Keratinocyte (primary cell): ENCODE measurements around the gene RPL28. TPM values are rescaled to one million over a fixed set of nuclear protein-coding genes. Genes with fewer than 3 reads are reported as not detected.

Source experiments
- DNase-seq: peaks from one replicate; pipeline ENCODE4 v3.0.0-alpha.2; 2011; ENCODE audit warnings: low read depth, missing footprints, low spot score
- FAIRE-seq: peaks from 2 replicates; lab custom pipeline; 2011; peaks lifted over from hg19 to GRCh38; lab: Jason Lieb, UNC
- H2AFZ ChIP-seq: 2 replicates; pipeline ENCODE4 v1.6.0; 2012; ENCODE audit warnings: low read length, control low read depth, inconsistent platforms; ENCODE audit not compliant: control insufficient read depth
- H3K27ac ChIP-seq: 2 replicates; pipeline ENCODE4 v1.5.1; 2011; ENCODE audit warnings: low read length; ENCODE audit not compliant: control insufficient read depth, insufficient read depth
- H3K27me3 ChIP-seq: 3 replicates; pipeline ENCODE4 v1.6.0; 2011; ENCODE audit warnings: low read length; ENCODE audit not compliant: control insufficient read depth, insufficient read depth; ENCODE audit errors: extremely low read depth
- H3K36me3 ChIP-seq, 2 experiments: 2 replicates in 1 of 2; 3 replicates in 1 of 2; pipeline ENCODE4 v1.5.1; 2011; ENCODE audit warnings: low read length in 2 of 2, mild to moderate bottlenecking in 1 of 2; ENCODE audit not compliant: control insufficient read depth in 2 of 2, insufficient read depth in 2 of 2; ENCODE audit errors: extremely low read depth in 1 of 2
- H3K4me1 ChIP-seq: 3 replicates; pipeline ENCODE4 v1.5.1; 2011; ENCODE audit warnings: low read length; ENCODE audit not compliant: control insufficient read depth, insufficient read depth; ENCODE audit errors: extremely low read depth
- H3K4me2 ChIP-seq: 3 replicates; pipeline ENCODE4 v1.6.0; 2011; ENCODE audit warnings: low read depth, low read length; ENCODE audit not compliant: control insufficient read depth, insufficient read depth; ENCODE audit errors: extremely low read depth
- H3K4me3 ChIP-seq, 3 experiments: fragments of 200-600 bp in 1 of 3; sonication (generic) in 1 of 3; 2 replicates in 2 of 3; 3 replicates in 1 of 3; pipeline ENCODE4 v1.5.1; 2011 to 2016; ENCODE audit warnings: low read length in 3 of 3, mild to moderate bottlenecking in 3 of 3, control low read depth in 2 of 3, inconsistent platforms in 1 of 3, low read depth in 1 of 3, mixed read lengths in 1 of 3, mixed run types in 1 of 3, moderate library complexity in 1 of 3; ENCODE audit not compliant: control insufficient read depth in 2 of 3, insufficient read depth in 2 of 3; ENCODE audit errors: extremely low read depth in 1 of 3
- H3K79me2 ChIP-seq: 2 replicates; pipeline ENCODE4 v1.6.0; 2012; ENCODE audit warnings: low read length; ENCODE audit not compliant: control insufficient read depth, insufficient read depth
- H3K9ac ChIP-seq: 3 replicates; pipeline ENCODE4 v1.6.0; 2011; ENCODE audit warnings: low read length; ENCODE audit not compliant: control insufficient read depth, insufficient read depth; ENCODE audit errors: extremely low read depth
- H3K9me1 ChIP-seq: 3 replicates; pipeline ENCODE4 v1.6.0; 2011; ENCODE audit warnings: low read length; ENCODE audit not compliant: control insufficient read depth, insufficient read depth; ENCODE audit errors: extremely low read depth
- H3K9me3 ChIP-seq: 2 replicates; pipeline ENCODE4 v1.5.1; 2012; ENCODE audit warnings: low read depth, low read length; ENCODE audit not compliant: control insufficient read depth
- H4K20me1 ChIP-seq: 3 replicates; pipeline ENCODE4 v1.6.0; 2011; ENCODE audit warnings: low read length; ENCODE audit not compliant: control insufficient read depth, insufficient read depth; ENCODE audit errors: extremely low read depth
- EZH2 ChIP-seq: IDR thresholded peaks from one replicate; pipeline ENCODE4 v1.6.1; 2012; ENCODE audit warnings: inconsistent platforms, mild to moderate bottlenecking, low read length, moderate library complexity
- dilution Hi-C: fragments of 300-500 bp; cut with MboI; formaldehyde crosslinking; loops from one replicate; pipeline ENCODE4 v1.7.0; 2020; ENCODE audit warnings: low sequenced_read_pairs; ENCODE audit not compliant: extremely low pct_ligation_motif_present
- polyA plus RNA-seq, 5 experiments: library from polyadenylated mRNA; depleted of rRNA in 3 of 5; stranded (reverse) in 3 of 5; stranded (forward) in 1 of 5; unstranded in 1 of 5; fragments of >200 nt; gene quantifications; 1 replicate in 1 of 5; 2 replicates in 3 of 5; 3 replicates in 1 of 5; pipeline versions ENCODE4 v1.2.1 to v1.2.3, GENCODE V29; 2011 to 2012; ENCODE audit warnings: missing spikeins in 2 of 5, low read depth in 1 of 5, low replicate concordance in 1 of 5
- TF ChIP-seq, protein P1 (sequence below), 3 experiments: IDR thresholded peaks in 1 of 3; conservative IDR thresholded peaks in 1 of 3; optimal IDR thresholded peaks in 1 of 3; 2 replicates in 2 of 3; 3 replicates in 1 of 3; pipeline versions ENCODE3 to v1.5.1; 2011; ENCODE audit warnings: low read length in 3 of 3, mild to moderate bottlenecking in 3 of 3, moderate library complexity in 2 of 3, control low read depth in 1 of 3, inconsistent platforms in 1 of 3; ENCODE audit not compliant: insufficient read depth in 2 of 3; ENCODE audit errors: extremely low read depth in 1 of 3

Gene RPL28
- polyA plus RNA-seq, 1 donor (not counting 4 experiments of a cell fraction or from before 2014, with no cell fraction given): 282 TPM

DNA sequence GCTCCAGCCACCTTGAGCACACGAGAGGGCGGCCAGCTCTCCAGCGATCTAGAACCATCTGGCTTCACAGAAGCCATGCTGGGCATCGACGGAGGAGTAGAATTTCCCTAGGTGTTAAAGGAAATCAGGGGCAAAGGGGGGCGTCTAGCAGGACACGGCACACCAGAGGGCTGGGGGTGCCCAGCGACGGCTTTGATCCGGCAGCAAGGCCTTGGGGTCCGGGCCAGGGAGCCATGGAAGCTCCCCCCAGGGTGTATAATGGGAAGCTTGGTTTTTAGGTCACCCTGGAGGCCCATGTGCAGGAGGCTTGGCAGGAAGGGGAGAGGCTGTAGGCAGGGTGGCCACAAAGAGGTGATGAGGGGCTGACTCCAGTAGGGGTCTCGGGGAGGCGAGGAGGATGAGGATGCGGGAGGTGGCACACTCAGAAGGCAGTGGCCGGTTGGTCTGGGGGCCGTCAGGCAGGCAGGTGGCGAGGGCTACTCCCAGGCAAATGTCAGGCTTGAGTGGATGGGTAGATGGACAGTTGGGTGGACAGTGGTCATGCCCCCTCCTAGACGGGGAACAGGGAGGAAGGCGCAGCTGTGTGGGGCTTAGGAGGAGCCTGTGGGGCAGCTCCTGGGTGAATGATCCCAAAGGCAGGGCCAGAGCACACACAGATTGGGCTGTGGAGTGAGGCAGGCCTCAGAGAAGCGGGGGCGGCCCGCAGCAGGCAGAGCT lies 40.5 kb upstream of the RPL28 start:
- no peak overlapping the region for H3K27ac ChIP-seq
- DNase-seq (no peak), FAIRE-seq (no peak)

DNA sequence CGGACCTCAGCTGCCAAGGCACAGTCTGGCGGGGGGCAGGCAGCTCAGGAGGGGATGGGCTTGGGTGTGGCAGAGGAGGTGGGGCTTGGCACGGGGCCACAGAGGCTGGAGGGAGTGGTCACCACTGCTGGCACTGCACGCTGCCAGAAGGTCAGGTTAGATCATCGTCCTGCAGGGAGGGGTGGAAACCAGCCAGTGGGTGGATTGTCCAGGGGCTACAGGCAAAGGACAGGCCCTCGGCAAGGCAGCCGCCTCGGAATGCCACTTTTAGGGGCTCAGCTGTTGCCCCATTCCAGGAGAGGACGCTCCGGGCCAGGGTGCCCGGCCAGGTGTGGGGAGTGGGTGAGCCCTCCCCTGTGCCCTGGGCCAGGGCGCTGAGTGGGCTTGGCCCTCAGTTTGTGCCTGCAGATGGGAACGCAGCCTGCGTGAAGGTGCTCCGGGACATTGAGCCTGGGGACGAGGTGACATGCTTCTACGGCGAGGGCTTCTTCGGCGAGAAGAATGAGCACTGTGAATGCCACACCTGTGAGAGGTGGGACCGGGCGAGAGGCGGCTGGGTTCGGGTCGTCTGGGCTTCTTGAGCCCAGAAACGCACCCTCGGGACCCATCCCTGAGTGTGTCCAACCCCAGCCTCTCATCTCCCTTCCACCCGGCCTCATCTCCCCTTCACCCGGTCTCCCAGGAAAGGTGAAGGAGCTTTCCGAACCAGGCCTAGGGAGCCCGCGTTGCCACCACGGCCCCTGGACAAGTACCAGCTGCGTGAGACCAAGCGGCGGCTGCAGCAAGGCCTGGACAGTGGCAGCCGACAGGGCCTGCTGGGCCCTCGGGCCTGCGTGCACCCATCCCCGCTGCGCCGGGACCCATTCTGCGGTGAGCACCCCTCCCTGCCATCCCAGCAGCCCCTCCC lies 39.7 kb upstream of the RPL28 start:
- no peak for DNase-seq
- H2AFZ ChIP-seq: no peak overlapping the region
- no peaks in the 10 kb centered on the region for H3K79me2 ChIP-seq
- H3K4me2 ChIP-seq: no peak overlapping the region
- dilution Hi-C loops: no loop called here
- H3K4me3 ChIP-seq: no peak overlapping the region
- no peaks in the 10 kb centered on the region for H3K9me1 ChIP-seq
- no peak overlapping the region for H3K27ac ChIP-seq
- peaks cover 6% of the 10 kb centered on the region for H3K4me1 ChIP-seq
- no peak for FAIRE-seq
- TF ChIP-seq, protein P1, sequence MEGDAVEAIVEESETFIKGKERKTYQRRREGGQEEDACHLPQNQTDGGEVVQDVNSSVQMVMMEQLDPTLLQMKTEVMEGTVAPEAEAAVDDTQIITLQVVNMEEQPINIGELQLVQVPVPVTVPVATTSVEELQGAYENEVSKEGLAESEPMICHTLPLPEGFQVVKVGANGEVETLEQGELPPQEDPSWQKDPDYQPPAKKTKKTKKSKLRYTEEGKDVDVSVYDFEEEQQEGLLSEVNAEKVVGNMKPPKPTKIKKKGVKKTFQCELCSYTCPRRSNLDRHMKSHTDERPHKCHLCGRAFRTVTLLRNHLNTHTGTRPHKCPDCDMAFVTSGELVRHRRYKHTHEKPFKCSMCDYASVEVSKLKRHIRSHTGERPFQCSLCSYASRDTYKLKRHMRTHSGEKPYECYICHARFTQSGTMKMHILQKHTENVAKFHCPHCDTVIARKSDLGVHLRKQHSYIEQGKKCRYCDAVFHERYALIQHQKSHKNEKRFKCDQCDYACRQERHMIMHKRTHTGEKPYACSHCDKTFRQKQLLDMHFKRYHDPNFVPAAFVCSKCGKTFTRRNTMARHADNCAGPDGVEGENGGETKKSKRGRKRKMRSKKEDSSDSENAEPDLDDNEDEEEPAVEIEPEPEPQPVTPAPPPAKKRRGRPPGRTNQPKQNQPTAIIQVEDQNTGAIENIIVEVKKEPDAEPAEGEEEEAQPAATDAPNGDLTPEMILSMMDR (optimal IDR thresholded peaks at IDR 0.05 in 1 of 3, IDR thresholded peaks at IDR 0.05 in 1 of 3, conservative IDR thresholded peaks at IDR 0.05 in 1 of 3; ENCODE audit: extremely low read depth in 1 of 3, insufficient read depth in 2 of 3, low read length in 3 of 3): no peak
- no peak for TF ChIP-seq EZH2
- H4K20me1 ChIP-seq: no peaks in the 10 kb centered on the region
- H3K36me3 ChIP-seq: peaks cover 0 to 14% of the 10 kb centered on the region in 2 experiments
- no peaks in the 10 kb centered on the region for H3K27me3 ChIP-seq
- no peak overlapping the region for H3K9ac ChIP-seq
- H3K9me3 ChIP-seq: no peaks in the 10 kb centered on the region

More for the DNA sequence above, 40.5 kb upstream of the RPL28 start:
- Histone ChIP-seq H3K79me2 (peaks cover 1% of the 10 kb centered on the region), H3K4me1 (peaks cover 13% of the 10 kb centered on the region), H3K36me3 (peaks cover 0 to 14% of the 10 kb centered on the region in 2 experiments), H3K27me3 (no peaks in the 10 kb centered on the region), H2AFZ (no peak overlapping the region), H3K9ac (no peak overlapping the region), H3K9me3 (no peaks in the 10 kb centered on the region), H3K4me3 (no peak overlapping the region), H4K20me1 (no peaks in the 10 kb centered on the region), H3K4me2 (no peak overlapping the region), H3K9me1 (no peaks in the 10 kb centered on the region)
- dilution Hi-C loops: no loop called here
- TF ChIP-seq EZH2: no peak
- TF ChIP-seq, protein P1 (optimal IDR thresholded peaks at IDR 0.05 in 1 of 3, IDR thresholded peaks at IDR 0.05 in 1 of 3, conservative IDR thresholded peaks at IDR 0.05 in 1 of 3; ENCODE audit: extremely low read depth in 1 of 3, insufficient read depth in 2 of 3, low read length in 3 of 3): no peak
